Measurements from ENCODE around the gene RTN4R.

DNA sequence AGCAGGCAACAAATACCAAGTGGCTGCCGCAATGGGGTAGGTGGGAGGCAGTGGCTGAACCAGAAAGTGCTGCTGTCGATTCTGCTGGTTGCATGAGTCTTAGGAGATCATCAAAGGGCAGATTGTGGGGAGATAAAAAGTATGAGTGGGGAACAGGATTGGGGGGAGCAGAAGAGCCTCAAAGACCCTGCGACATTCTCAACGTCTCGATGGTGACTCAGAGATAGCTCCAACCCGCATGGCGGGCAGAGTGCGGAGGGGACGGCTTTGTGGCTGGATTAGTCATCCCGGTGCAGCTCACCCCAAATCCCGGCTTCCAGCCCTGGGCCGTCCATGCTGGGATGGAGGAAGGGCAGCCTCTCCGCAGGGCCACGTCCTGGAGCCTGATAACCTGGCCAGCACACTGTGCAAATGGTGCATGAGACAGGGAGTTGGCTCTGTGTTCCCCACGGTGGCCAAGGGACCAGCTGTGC, 11.6 kb upstream of the RTN4R start:
- TF ChIP-seq, protein P1, sequence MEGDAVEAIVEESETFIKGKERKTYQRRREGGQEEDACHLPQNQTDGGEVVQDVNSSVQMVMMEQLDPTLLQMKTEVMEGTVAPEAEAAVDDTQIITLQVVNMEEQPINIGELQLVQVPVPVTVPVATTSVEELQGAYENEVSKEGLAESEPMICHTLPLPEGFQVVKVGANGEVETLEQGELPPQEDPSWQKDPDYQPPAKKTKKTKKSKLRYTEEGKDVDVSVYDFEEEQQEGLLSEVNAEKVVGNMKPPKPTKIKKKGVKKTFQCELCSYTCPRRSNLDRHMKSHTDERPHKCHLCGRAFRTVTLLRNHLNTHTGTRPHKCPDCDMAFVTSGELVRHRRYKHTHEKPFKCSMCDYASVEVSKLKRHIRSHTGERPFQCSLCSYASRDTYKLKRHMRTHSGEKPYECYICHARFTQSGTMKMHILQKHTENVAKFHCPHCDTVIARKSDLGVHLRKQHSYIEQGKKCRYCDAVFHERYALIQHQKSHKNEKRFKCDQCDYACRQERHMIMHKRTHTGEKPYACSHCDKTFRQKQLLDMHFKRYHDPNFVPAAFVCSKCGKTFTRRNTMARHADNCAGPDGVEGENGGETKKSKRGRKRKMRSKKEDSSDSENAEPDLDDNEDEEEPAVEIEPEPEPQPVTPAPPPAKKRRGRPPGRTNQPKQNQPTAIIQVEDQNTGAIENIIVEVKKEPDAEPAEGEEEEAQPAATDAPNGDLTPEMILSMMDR (IDR thresholded peaks at IDR 0.05) = no peak
- no peak for TF ChIP-seq EZH2 (IDR thresholded peaks at IDR 0.05; ENCODE audit: borderline replicate concordance, insufficient read depth, low read depth, low read length, poor library complexity, severe bottlenecking)
